ENCODE results near the gene TRIM38.

The TRIM38 gene

GRCh38 chr6:25962149-25963127 is at the start of gene TRIM38:
Gene TRIM38, plus strand, starts transcription at chr6:25962802. Its CDS starts 3,721 bp downstream, at chr6:25966523.
- no peak for TF ChIP-seq CTCF (IDR thresholded peaks at IDR 0.05; ENCODE audit: extremely low read depth, missing control alignments)
- peak; percentile 71 for DNase-seq (ENCODE audit: low spot score)

- DNase-seq (ENCODE audit: low spot score), result no peak
- no peak for TF ChIP-seq CTCF (IDR thresholded peaks at IDR 0.05; ENCODE audit: extremely low read depth, missing control alignments)
Observed at GRCh38 chr6:25913741-25914140, 48.9 kb upstream of the TRIM38 start.

GRCh38 chr6:25916330-25916729 is 46.3 kb upstream of the TRIM38 start:
- DNase-seq (ENCODE audit: low spot score), result no peak
- TF ChIP-seq CTCF (IDR thresholded peaks at IDR 0.05; ENCODE audit: extremely low read depth, missing control alignments), result no peak

GRCh38 chr6:25916789-25917490 is 45.7 kb upstream of the TRIM38 start:
- TF ChIP-seq CTCF (IDR thresholded peaks at IDR 0.05; ENCODE audit: extremely low read depth, missing control alignments), result no peak
- DNase-seq (ENCODE audit: low spot score), result no peak

- no peak for TF ChIP-seq CTCF (IDR thresholded peaks at IDR 0.05; ENCODE audit: extremely low read depth, missing control alignments)
- no peak for DNase-seq (ENCODE audit: low spot score)
Observed at GRCh38 chr6:25918083-25918683, 44.4 kb upstream of the TRIM38 start.

GRCh38 chr6:25919657-25920056 is 42.9 kb upstream of the TRIM38 start:
- TF ChIP-seq CTCF (IDR thresholded peaks at IDR 0.05; ENCODE audit: extremely low read depth, missing control alignments), result no peak
- DNase-seq (ENCODE audit: low spot score), result no peak

Data from GM20000 (cell line).